Measurements from ENCODE around the gene GNG12.

DNA sequence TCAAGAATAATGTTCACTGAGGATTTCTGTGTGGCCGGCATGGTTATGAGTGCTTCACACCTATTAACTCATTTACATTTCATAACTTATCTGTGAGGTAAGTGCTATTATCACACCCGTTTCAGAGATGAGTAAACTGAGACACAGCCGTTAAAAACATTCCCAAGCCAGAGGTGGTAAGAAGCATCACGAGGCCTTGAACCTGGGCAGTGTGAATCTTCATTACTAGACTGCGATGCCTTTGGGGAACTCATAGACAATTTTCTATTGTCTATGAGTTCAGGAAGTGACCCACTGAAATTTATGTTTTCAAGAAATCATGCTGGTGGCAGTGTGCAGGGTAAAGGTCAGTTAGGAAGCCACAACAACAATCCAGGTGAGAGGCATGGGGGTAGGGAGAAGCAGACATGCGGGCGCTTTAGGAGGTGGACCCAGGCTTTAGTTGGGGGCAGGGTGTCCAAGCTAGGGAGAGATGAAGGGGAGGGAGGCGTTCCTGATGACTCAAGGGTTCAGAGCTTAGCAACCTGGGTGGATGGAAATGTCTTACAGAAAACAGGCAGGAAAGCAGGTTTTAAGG, 14.5 kb downstream of the GNG12 start:
- TF ChIP-seq GATA2 (IDR thresholded peaks at IDR 0.05; ENCODE audit: low read depth, low read length), result no peak
- TF ChIP-seq GATA3 (IDR thresholded peaks at IDR 0.05; ENCODE audit: low read depth, low read length), result no peak

Data from SH-SY5Y (cell line).